ENCODE results near the gene RASSF8. TPM values are rescaled to one million over a fixed set of nuclear protein-coding genes. Genes with fewer than 3 reads are reported as not detected.
A peak's percentile ranks its signal among the peaks of the same experiment; 100 is the strongest.

Gene RASSF8
- total RNA-seq, 1 experiment from 2014 or later: 41.2 TPM

DNA sequence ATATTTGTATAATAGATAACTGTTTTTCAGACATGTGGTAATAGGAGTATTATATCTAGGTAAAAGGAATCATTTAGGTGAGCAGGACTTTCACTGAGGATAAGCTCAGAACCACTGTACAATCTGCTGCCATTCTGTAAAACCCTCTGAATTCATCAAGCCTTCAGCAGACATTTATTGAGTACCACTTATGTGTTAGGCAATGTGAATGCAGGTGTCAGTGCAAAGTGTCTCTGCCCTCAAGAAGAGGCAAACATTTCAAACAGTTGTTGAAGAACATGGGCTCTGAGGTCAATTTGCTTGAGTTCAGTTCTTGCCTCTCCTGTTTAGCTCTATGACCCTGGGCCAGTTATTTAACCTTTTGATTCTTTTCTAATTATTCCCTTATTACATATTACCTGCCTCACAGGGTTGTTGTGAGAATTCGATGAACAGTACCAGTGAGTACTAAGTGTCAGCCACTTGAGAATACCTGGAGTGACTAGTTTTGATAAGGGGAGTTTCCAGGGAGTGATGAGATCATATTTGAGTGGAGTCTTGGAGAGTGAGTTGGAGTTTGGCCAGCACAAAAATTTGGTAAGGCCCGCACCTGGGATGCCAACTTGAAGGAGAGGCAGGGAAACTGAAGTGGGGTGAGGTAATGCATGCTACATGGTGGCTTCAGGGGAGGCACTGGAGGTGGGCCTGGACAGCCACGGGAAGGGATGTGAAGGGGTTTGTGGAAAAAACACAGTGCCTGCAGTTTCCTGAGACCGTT lies 33.7 kb downstream of the RASSF8 start:
- peak; percentile 67 for DNase-seq (ENCODE audit: low read depth)

DNA sequence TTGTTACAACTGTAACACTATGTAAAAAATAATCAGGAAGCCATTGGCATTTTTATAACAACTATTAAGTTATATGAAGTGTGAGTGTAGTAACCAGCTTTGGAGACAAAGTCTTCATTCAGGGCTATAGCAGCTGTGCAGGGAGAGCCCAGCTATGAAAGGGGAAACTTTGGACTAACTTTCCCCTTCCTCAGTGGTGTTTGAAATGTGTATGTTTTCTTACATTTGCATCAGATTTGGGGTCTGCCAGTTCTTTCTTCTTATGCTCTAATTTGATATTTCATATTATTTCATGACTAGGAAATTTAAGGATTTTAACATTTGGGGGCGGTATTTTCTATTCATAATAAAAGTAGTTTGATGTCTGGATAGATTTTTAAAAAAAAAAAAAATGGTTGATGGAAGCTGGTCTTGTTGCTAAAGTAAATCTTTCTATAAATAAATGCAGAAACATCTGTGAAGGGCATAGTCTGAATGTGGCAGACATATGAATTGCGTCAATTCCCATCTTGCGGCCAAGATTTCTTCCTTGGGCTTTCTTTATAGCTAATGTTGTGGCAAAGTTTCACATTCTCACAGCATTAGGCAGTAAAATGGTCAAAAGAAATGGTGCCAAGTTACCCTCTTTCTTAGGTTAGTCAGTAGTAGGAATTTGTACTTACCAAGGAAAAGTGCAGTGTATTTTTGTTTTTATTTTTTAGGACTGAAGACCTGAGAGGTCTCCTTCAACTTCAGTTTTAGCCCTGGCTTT lies 35.6 kb downstream of the RASSF8 start:
- DNase-seq (ENCODE audit: low read depth): peak; percentile 96

DNA sequence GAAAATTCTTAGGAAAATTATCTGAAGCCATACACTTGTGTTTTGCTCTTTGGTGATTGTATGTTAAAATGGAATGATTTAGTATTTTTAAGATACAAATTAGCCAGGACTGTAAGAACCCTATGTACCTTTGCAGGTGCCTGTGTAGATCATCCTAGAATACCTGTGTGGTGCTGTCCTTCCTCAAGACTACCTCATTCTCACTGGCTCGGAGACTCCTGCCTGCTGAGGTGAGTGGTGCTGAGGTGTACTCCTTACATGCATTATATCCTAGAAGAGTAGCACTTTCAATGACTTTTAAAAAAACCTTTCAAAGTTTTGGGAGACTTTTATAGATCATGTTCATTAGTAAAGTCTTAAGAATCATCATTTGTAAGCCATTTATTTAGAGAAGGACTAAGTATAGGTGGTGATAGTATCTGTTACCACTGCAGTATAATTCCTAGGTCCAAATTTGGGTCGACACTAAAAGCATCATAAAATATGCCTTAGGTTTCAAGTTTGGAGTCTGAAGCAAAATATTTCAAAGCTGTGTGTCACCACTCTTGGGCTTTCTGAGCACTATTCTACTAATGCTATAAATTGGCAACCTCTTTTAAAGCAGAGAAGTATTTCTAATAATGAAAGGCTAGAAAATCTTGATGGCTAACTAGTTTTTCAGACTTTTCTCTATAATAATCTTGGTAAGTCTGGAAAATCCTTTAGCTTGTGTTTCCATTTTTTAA lies 36.6 kb downstream of the RASSF8 start:
- DNase-seq (ENCODE audit: low read depth): peak; percentile 52

DNA sequence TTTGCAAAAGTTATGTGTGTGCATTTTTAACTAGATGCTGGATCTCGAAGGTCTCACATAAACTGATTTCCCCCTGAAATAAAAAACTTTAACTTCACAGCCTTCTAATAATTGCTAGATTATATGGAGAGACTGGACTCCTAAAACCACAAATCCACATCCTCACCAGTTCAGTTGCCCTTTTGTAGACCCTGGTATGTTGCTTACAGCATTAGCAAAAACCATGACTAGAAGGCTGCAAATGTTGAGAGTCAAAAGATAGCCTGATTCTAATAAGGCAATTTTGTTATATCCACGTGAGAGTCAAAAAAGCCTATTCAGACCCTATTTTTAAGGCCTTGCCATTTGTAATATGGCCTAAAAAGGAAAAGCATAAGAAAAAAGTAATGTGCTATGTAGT lies 37.4 kb downstream of the RASSF8 start:
- peak; percentile 81 for DNase-seq (ENCODE audit: low read depth)

DNA sequence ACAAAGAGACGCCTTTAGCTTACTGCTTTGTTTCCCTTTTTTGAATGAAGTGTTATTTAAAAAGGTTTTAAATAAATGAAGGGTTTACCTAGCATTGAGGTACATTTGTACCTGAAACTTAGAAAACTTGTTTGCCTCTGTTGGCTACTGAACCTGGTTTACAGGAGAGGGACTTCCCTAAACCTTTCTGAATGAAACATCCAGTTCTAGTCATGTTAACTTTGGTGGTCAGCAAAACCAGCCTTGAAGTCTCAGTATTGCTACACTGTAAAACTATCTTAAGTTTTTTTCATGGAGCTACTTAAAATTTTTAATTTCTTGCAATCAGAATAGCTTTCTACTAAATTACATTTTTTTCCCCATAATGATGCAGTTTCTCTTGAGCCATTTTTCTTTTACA lies 38.2 kb downstream of the RASSF8 start:
- DNase-seq (ENCODE audit: low read depth): peak; percentile 26

DNA sequence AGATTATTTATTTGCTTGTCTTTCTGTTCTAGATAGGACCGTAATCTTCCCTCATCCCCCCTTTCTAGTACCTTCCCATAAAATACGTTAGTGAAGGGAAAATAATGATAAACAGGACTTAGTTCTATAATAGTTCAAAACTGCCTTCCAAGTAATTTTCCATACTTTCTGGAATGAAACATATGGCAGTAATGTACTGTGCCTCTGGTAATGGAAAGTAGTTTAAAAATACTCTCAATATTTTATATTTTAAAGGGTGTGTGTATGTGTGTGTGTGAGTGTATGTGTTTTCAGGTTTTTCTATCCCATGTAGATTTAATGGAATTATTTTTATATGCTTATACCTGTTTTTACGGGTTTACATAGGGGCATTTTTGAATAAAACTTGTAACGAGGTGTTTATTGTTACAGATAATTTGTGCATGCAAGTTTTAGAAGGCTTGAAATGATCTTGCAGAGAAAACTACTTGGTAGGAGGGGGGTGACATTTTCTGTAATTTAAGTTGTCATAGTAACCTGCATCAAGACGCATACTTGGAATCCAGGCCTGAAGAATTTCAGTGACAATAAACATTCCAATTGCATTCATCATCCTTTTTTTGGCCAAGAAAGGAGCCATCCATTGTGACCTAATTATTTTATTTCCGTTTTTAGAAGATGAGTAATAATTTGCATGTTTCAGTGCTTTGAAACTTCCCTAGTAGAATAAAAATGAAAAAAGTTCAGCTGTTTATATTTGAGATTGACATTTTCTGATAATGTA lies 38.9 kb downstream of the RASSF8 start:
- peak; percentile 97 for DNase-seq (ENCODE audit: low read depth)

DNA sequence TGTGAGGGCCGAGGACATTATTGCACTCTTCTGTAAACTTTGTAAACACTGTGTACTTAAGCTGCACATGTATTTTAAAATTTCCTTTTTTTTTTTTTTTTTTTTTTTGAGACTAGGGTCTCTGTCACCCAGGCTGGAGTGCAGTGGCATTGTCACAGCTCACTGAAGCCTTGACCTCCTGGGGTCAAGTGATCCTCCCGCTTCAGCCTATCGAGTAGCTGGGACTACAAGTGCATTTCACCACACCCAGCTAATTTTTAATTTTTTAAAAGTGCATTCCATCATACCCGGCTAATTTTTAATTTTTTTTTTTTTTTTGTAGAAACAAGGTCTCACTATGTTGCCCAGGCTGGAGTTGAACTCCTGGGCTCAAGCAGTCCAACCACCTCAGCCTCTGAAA lies 42.4 kb downstream of the RASSF8 start:
- DNase-seq (ENCODE audit: low read depth): no peak

DNA sequence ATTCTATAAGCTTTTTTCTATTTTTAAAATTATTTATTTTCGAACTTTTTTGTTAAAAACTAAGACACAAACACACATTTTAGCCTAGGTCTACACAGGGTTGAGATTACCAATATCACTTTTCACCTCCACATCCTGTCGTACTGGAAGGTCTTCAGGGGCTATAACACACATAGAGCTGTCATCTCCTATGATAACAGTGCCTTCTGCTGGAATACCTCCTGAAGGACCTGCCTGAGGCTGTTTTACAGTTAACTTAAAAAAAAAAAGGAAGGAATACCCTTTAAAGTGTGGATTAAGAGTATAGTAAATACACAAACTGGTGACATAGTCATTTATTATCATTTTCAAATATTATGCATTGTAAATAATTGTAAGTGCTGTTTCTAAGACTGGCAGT lies 43.0 kb downstream of the RASSF8 start:
- DNase-seq (ENCODE audit: low read depth): no peak

DNA sequence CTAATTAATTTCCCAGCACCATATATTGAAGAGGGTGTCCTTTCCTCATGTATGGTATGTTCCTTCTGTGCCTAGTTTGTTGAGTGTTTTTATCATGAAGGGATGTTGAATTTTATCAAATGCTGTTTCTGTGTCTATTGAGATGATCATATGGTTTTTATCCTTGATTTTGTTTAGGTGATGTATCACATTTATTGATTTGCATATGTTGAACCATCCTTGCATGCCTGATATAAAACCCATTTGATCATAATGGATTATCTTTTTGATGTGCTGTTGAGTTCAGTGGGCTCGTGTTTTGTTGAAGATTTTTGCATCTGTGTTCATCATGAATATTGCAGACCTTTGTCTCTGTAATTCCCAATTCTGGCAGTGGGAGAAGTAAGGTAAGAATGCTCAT lies 44.6 kb downstream of the RASSF8 start:
- DNase-seq (ENCODE audit: low read depth): no peak

DNA sequence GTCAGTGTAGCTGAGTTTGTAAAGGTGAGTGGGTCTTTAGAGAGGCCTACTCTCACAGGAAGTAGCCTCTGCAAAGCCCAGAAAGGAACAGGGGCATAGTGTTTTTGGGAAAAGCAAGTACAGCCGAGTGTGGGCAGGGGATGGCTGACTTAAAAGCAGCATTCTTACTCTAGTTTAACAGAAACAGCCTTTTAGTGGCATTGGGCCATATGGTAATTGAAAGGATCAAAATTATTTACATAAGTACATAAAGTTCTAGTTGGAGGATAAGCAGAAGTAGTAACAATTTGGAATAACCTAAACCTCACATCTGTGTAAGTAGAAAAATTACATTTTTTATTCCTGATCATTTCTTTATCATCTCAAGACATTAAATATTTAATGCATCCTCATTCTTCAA lies 49.1 kb downstream of the RASSF8 start:
- DNase-seq (ENCODE audit: low read depth): no peak

DNA sequence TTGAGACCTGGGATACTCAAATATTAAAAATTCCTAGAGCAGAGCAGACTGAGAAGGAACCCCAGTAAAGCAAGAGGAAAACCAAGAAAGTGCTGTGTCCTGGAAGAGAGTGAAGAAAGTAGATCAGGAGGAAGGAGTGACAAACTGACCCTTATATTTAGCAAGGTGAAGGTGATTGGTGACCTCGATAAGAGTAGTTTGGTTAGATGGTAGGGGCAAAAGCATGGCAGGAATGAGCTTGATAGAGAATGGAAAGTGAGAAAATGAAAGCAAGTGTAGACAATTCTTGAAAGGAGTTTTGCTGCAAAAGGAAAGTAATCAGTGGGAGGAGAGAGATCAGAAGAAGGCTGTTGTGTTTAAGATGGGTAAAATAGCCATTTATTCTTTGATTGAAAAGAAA lies 51.1 kb downstream of the RASSF8 start:
- peak; percentile 43 for DNase-seq (ENCODE audit: low read depth)

DNA sequence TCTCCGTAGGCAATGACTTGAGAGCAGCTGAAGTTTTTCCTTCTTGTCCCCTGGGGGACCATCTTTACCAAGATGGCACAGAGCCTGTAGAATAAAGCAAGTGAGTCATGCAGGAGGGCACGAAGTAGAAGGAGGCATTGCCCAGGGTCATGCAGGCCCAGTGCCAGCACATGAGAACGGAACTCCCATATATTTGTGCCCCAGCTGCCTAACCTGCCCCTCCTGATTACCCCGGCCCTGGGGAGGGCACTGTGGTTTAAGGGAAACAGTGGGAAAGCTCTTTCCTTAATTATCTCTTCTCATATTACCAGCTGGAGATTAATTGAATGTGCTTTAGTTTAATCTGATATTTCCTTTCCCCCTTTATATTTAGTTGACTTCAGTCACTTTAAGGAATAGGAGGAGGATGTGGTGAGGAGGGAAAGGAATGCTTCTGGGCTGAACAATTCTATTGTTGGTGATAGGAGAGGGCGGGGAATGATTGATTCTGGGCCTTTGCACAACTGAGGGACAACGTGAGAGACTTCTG lies 51.9 kb downstream of the RASSF8 start:
- peak; percentile 95 for DNase-seq (ENCODE audit: low read depth)

DNA sequence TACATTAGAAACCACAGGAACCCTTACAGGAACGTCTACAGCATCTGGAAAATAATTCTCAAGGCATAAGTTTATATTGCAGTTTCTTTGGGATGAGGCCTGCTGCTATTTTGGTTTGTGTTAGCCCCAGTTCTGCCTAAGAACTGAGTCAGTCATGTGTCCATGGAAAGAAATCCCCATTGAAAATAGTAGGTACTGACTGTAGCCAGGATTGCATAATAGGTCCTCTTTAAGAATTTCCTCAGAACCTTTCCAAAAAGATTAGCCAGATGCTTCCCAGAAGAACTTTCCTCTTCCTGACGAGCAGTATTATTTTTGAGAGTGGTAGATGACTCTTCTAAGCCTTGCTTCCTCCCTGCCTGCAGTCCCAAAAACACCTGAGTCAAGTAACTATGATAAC lies 52.6 kb downstream of the RASSF8 start:
- DNase-seq (ENCODE audit: low read depth): peak; percentile 62

DNA sequence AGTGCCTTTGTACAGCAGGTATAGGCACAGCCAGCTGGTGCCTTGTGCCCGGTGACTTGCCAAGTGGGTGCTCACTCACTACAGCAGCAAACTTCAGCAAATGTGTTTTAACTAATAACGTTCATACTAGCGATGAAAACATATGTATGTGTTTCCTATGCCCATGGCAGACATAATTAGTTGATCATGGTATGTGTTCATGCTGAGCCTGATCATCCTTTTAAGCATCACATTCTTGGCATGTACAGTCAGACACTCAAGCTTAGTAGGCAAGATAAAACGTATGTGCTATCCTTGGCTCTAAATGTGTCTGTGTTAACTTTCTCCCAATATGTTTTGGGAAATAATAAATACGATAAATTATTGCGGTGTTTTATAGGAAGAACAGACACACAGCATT lies 55.6 kb downstream of the RASSF8 start:
- DNase-seq (ENCODE audit: low read depth): no peak

DNA sequence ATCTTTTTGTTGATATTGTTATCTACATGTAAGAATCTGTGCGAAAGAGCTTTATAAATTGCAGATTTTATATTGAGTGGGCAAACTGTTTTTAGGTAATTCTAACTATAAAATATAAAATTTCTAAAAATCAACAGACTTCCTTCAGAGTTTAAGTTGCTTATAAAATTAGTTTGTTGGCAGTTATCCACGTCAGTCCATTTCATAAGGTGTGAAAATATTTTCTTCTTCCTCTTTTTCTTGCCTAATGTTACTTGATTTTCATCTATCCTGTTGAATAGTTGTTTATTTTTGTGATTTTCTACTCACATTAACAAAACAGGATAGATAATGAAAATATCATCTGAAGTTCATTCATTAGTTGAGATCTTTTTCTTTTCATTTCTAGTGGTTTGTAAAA lies 58.0 kb downstream of the RASSF8 start:
- no peak for DNase-seq (ENCODE audit: low read depth)

DNA sequence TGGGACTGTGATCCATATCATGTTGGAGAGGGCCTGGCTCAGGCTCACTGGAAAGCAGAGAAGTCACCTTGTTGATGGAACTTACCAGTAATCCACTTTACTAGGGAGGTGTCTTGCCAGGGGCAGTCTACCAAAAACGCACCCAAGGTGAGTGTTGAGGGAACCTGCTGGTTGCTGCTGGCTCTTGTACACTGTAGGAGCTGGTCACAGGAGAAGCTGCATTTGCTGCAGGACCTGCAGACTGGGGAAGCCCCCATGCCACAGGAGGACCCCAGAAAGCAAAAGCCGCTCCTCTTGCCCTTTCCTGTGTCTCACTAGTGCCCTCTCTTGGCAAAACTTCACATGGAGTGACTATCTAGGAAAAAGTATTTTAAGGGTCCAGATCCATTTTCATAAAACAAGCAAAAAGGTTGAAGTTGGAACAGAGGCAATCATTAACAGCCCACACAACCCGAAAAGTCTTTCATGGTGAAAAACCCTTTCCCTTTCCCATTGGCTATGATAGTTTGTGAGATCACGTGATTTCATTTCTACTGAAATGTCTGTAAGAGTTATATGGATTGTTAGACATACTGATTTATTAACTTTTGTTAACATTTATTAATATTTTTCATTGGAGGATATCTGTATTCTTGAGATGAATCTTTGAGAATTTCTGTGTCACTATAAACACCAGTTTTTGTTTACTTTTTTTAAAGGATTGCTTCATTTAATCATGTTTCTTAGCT lies 59.2 kb downstream of the RASSF8 start:
- DNase-seq (ENCODE audit: low read depth): peak; percentile 51

DNA sequence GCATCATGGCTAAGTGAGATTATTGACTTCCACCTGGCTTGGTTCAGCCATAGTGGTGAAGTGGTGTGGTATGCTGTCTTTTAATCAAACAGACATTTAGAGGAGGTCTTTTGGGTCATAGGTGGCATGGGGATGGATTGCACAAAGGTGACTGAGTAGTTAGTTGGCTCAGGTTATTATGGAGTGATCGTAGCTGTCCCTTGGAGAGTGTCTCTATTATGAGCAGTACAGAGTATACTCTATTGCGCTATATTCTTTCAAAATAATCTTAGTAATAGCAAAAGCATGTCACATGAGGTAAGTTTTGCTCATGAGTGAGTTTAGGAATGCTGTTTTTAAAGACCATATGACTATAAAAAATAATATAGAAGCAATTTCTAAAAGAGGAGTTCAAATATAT lies 60.4 kb downstream of the RASSF8 start:
- DNase-seq (ENCODE audit: low read depth): no peak

DNA sequence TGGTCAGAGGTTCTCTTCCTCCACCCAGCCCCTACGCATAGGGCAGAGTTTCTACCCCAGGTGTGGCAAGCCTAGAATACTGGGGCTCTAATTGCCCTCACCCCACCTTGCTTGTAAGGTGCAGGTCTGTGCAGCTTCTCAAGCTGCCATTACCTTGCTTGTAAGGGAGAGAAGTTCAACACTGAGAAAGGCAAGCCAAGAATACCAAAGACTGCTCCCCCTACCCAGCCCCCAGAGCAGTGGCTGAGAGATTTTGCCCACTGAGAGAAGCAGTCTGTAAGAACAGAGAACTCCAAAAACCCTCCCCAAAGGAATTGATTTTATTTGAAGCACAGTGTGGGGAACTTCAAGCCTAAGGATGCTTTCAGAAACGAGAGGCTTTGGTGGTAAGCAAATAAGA lies 63.1 kb downstream of the RASSF8 start:
- no peak for DNase-seq (ENCODE audit: low read depth)

DNA sequence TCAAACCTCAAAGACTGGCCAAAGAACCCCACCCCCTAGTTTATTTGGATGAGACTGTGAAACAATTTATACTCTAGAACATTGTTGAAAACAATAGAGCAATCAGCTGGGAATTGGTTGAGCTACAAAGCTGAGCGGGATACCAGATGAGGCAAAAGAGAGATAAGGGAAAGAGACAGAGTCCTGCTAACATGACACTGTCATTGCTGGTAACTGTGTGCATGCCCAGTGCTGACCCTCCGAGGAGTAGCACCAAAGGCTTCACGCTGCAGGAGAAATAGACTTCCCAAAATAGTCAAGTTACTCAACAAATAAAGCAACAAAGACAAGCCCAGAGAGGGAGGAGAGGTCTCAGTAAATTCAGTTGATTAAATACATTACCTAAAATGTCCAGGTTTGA lies 63.6 kb downstream of the RASSF8 start:
- DNase-seq (ENCODE audit: low read depth): no peak

DNA sequence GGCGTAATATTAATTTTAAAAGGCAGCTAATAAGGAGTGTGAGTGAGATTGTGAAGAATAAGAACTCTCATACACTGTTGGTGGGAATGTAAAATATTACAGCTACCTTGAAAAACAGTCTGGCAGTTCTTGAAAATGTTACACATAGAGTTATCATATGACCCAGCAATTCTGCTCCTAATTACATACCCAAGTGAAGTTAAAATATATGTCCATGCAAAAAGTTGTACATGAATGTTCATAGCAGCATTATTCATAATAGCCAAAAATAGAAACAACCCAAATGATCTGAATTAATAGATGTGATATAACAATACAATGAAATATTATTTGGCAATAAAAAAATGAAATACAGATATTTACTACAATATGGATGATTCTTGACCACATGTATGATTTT lies 68.2 kb downstream of the RASSF8 start:
- DNase-seq (ENCODE audit: low read depth): no peak

DNA sequence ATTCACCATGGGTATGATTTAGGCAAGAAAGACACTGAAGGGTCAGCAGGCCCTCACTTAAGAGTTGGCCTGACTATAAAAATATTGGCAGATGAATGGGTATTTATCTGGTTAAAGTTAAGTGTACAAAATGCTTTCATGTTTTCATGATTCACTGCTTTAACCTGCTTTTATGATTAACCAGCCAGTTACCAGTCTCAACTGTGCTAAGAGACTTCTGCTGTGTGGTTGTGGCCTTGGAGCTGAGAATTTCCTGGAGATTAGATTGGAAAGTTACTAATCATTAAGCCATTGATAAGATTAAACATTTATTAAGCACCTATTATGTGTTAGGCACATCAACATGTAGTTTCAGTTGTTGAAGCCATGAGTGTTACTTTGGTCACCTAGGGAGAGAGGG lies 68.9 kb downstream of the RASSF8 start:
- peak; percentile 47 for DNase-seq (ENCODE audit: low read depth)
